Esophagus squamous epithelium (tissue), 4 donors: ENCODE results near the gene AARSD1.

Source experiments
- POLR2A ChIP-seq, 4 donors: fragments of 450-650 bp; IDR thresholded peaks; one replicate each; pipeline ENCODE4 v1.6.1; 2017; ENCODE audit warnings: antibody characterized with exemption in 4 of 4, mild to moderate bottlenecking in 4 of 4, moderate library complexity in 3 of 4
- TF ChIP-seq, protein P1 (sequence below), 6 experiments: fragments of 450-650 bp in 4 of 6; fragments of 200-600 bp in 2 of 6; sonication (generic) in 2 of 6; IDR thresholded peaks; one replicate each; pipeline ENCODE4 v1.5.1; 2016 to 2019; ENCODE audit warnings: antibody characterized with exemption in 6 of 6, mild to moderate bottlenecking in 4 of 6, moderate library complexity in 4 of 6

DNA sequence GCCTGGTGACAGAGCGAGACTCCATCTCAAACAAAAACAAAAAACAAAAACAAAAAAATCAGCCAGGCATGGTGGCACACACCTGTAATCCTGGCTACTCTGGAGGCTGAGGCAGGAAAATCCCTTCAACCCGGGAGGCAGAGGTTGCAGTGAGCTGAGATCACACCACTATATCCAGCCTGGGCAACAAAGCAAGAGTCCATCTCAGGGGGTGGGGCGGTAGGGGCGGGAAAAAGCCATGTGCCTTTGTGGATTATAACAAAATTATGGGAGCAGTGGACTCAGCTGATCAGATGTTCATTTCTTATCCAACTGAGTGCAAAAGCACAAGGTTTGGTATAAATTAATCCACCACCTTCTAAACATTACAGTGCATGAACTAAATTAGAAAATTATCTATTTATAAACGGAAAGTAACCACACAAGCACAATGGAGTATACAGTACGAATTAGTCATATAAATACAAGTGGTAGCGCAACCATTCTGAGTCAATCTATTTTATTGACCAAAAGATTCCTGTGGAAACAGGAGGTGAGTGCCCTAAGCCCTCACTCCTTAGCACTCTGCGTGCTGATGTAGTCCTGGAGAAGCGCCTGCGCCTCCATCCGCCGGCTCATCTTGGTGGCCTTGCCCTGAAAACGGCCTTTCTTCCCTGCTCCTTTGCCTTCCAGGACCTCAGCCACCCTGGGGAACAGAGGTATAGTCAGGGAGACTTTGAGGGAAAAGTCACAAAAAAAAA is 14.0 kb downstream of the AARSD1 start:
- TF ChIP-seq, protein P1, sequence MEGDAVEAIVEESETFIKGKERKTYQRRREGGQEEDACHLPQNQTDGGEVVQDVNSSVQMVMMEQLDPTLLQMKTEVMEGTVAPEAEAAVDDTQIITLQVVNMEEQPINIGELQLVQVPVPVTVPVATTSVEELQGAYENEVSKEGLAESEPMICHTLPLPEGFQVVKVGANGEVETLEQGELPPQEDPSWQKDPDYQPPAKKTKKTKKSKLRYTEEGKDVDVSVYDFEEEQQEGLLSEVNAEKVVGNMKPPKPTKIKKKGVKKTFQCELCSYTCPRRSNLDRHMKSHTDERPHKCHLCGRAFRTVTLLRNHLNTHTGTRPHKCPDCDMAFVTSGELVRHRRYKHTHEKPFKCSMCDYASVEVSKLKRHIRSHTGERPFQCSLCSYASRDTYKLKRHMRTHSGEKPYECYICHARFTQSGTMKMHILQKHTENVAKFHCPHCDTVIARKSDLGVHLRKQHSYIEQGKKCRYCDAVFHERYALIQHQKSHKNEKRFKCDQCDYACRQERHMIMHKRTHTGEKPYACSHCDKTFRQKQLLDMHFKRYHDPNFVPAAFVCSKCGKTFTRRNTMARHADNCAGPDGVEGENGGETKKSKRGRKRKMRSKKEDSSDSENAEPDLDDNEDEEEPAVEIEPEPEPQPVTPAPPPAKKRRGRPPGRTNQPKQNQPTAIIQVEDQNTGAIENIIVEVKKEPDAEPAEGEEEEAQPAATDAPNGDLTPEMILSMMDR (IDR thresholded peaks at IDR 0.05): no peak
- TF ChIP-seq POLR2A (IDR thresholded peaks at IDR 0.05): no peak
